CD14-positive monocyte (primary cell): ENCODE results near the gene TEX10. TPM values are rescaled to one million over a fixed set of nuclear protein-coding genes. Genes with fewer than 3 reads are reported as not detected.

Experiments used
- DNase-seq, 3 donors: peaks; one replicate each; pipeline ENCODE4 v3.0.0-alpha.2; 2011 to 2022
- H2AFZ ChIP-seq: 2 replicates; pipeline ENCODE4 v1.6.0; 2012; ENCODE audit warnings: mild to moderate bottlenecking, low read depth, low read length, inconsistent platforms; ENCODE audit not compliant: insufficient read depth, poor library complexity, severe bottlenecking
- H3K27ac ChIP-seq, 2 donors: 1 replicate in 1 of 2; 2 replicates in 1 of 2; pipeline ENCODE4 v1.5.1; 2012 to 2013; ENCODE audit warnings: low read length in 2 of 2, control low read depth in 1 of 2, inconsistent platforms in 1 of 2, low read depth in 1 of 2, mild to moderate bottlenecking in 1 of 2
- H3K27me3 ChIP-seq, 2 donors: one replicate each; pipeline versions ENCODE4 v1.6.0 to v1.6.1; 2011 to 2013; ENCODE audit warnings: low read length in 2 of 2; ENCODE audit not compliant: control insufficient read depth in 2 of 2, insufficient read depth in 2 of 2
- H3K36me3 ChIP-seq, 2 donors: replicated peaks in 1 of 2; 1 replicate in 1 of 2; 2 replicates in 1 of 2; pipeline versions ENCODE4 v1.5.1 to v1.6.1; 2012 to 2013; ENCODE audit warnings: low read length in 2 of 2, control low read depth in 1 of 2, inconsistent platforms in 1 of 2, mild to moderate bottlenecking in 1 of 2; ENCODE audit not compliant: insufficient read depth in 2 of 2, control insufficient read depth in 1 of 2
- H3K4me1 ChIP-seq, 2 donors: 1 replicate in 1 of 2; 2 replicates in 1 of 2; pipeline versions ENCODE4 v1.5.1 to v1.6.1; 2012 to 2013; ENCODE audit warnings: low read length in 2 of 2, control low read depth in 1 of 2, inconsistent platforms in 1 of 2, mild to moderate bottlenecking in 1 of 2, moderate library complexity in 1 of 2; ENCODE audit not compliant: insufficient read depth in 2 of 2, control insufficient read depth in 1 of 2
- H3K4me2 ChIP-seq: replicated peaks from 2 replicates; pipeline ENCODE3; 2012; ENCODE audit warnings: low read length, moderate library complexity, mild to moderate bottlenecking; ENCODE audit not compliant: poor library complexity, severe bottlenecking; ENCODE audit errors: extremely low read depth
- H3K4me3 ChIP-seq, 3 experiments: fragments of 200-600 bp in 1 of 3; sonication (generic) in 1 of 3; replicated peaks in 1 of 3; 1 replicate in 2 of 3; 2 replicates in 1 of 3; pipeline ENCODE4 v1.5.1; 2011 to 2013; ENCODE audit warnings: low read length in 3 of 3, mild to moderate bottlenecking in 3 of 3, control low read depth in 2 of 3, low read depth in 2 of 3, inconsistent platforms in 1 of 3, moderate library complexity in 1 of 3
- H3K79me2 ChIP-seq: 2 replicates; pipeline ENCODE4 v1.6.0; 2012; ENCODE audit warnings: mild to moderate bottlenecking, control low read depth, inconsistent platforms, low read length, moderate library complexity; ENCODE audit not compliant: insufficient read depth
- H3K9ac ChIP-seq: 2 replicates; pipeline ENCODE4 v1.6.0; 2017; ENCODE audit warnings: low read length, mild to moderate bottlenecking; ENCODE audit not compliant: insufficient read depth, poor library complexity, severe bottlenecking
- H3K9me3 ChIP-seq, 2 donors: replicated peaks in 1 of 2; 1 replicate in 1 of 2; 2 replicates in 1 of 2; pipeline versions ENCODE4 v1.5.1 to v1.6.1; 2012 to 2013; ENCODE audit warnings: low read length in 2 of 2, control low read depth in 1 of 2; ENCODE audit not compliant: control insufficient read depth in 1 of 2, insufficient read depth in 1 of 2
- H4K20me1 ChIP-seq: 2 replicates; pipeline ENCODE4 v1.6.0; 2012; ENCODE audit warnings: mild to moderate bottlenecking, low read length, control low read depth, moderate library complexity; ENCODE audit not compliant: insufficient read depth
- H3K27ac Mint-ChIP-seq, 7 donors: one replicate each; pipeline ENCODE4 v1.8.0; 2020; ENCODE audit warnings: mild to moderate bottlenecking in 7 of 7, mixed read lengths in 7 of 7, moderate library complexity in 6 of 7, inconsistent platforms in 2 of 7
- H3K27me3 Mint-ChIP-seq, 3 donors: one replicate each; pipeline ENCODE4 v1.8.0; 2021 to 2022; ENCODE audit warnings: low read depth in 3 of 3, mild to moderate bottlenecking in 3 of 3, mixed read lengths in 3 of 3, moderate library complexity in 3 of 3, inconsistent platforms in 1 of 3
- H3K36me3 Mint-ChIP-seq, 2 donors: one replicate each; pipeline ENCODE4 v1.8.0; 2020; ENCODE audit warnings: mixed read lengths in 2 of 2, inconsistent platforms in 1 of 2, mild to moderate bottlenecking in 1 of 2
- H3K4me1 Mint-ChIP-seq: one replicate; pipeline ENCODE4 v1.8.0; 2020; ENCODE audit warnings: mild to moderate bottlenecking, mixed read lengths
- H3K4me3 Mint-ChIP-seq, 2 donors: one replicate each; pipeline ENCODE4 v1.8.0; 2020; ENCODE audit warnings: mild to moderate bottlenecking in 2 of 2, mixed read lengths in 2 of 2, moderate library complexity in 1 of 2
- H3K9me3 Mint-ChIP-seq, 7 donors: one replicate each; pipeline ENCODE4 v1.8.0; 2020 to 2022; ENCODE audit warnings: mixed read lengths in 7 of 7, mild to moderate bottlenecking in 6 of 7, moderate library complexity in 6 of 7, inconsistent platforms in 2 of 7
- CTCF ChIP-seq: fragments of 200-600 bp; IDR thresholded peaks from one replicate; pipeline ENCODE4 v1.8.0; 2022; ENCODE audit warnings: antibody characterized with exemption, mild to moderate bottlenecking
- WGBS: methylation state at CpG from one replicate; pipeline ENCODE4 v1.1.5; 2013; ENCODE audit warnings: missing lambda C conversion rate; ENCODE audit not compliant: insufficient coverage; 5-methylcytosine and 5-hydroxymethylcytosine counted together
- intact Hi-C, 2 donors: fragments of 100-400 bp; cut with micrococcal nuclease; formaldehyde crosslinking; loops; one replicate each; pipeline versions ENCODE4 v1.15.0 to v1.15.1; 2023
- polyA plus RNA-seq, 3 donors: library from polyadenylated mRNA; depleted of rRNA in 1 of 3; unstranded in 2 of 3; stranded (reverse) in 1 of 3; fragments of 300-500 nt in 2 of 3; fragments of >200 nt in 1 of 3; fragmentation: Illumina TruSeq in 2 of 3; gene quantifications; 1 replicate in 2 of 3; 2 replicates in 1 of 3; pipeline ENCODE4 v1.2.3, GENCODE V29; 2012 to 2021

The TEX10 gene
- polyA plus RNA-seq, 3 donors = 3.8 to 6.4 (median 4.5) TPM

- Histone ChIP-seq H2AFZ (no peak overlapping the region), H3K4me1 (no peaks in the 10 kb centered on the region), H3K4me3 (no peak overlapping the region), H3K9ac (no peak overlapping the region), H3K27me3 (no peaks in the 10 kb centered on the region), H3K79me2 (no peaks in the 10 kb centered on the region), H4K20me1 (no peaks in the 10 kb centered on the region), H3K36me3 (peaks cover 21 to 94% of the 10 kb centered on the region in 2 donors), H3K4me2 (no peak overlapping the region), H3K9me3 (no peaks in the 10 kb centered on the region), H3K27ac (no peak overlapping the region)
- intact Hi-C loops = no loop called here
- H3K4me1 Mint-ChIP-seq = no peaks in the 10 kb centered on the region
- H3K27me3 Mint-ChIP-seq = no peaks in the 10 kb centered on the region
- WGBS = 66% methylated on average over 4 of the region's 6 CpGs
- H3K27ac Mint-ChIP-seq = no peak overlapping the region
- H3K9me3 Mint-ChIP-seq = peaks cover 0 to 4% (median 0%) of the 10 kb centered on the region in 7 donors
- no peak overlapping the region for H3K4me3 Mint-ChIP-seq
- no peak for DNase-seq
- peaks cover 57 to 92% of the 10 kb centered on the region in 2 donors for H3K36me3 Mint-ChIP-seq
- no peak for TF ChIP-seq CTCF
Measured at GRCh38 chr9:100294806-100295205, 57.9 kb downstream of the TEX10 start.

DNA sequence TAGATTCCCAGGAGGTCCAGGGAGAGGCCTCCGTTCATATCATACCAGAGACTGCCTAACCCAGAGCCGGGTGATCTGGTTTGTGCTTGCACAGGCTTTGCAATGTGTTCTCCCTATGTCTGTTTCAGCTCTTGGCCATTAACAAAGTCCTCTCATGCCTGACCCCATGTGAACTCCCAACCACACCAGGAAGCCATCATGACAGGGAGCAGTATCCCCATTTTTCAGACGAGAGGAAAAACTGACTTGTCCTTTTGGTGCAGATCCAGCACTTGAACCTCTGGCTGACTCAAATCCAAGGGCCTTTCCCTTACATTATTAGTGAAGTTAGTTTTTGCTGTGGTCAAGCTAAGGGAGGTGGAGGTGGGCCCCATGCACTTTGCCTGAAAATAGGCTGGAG is 58.4 kb downstream of the TEX10 start:
- H3K27ac Mint-ChIP-seq = peak overlapping the region in 2 of 7 donors; percentile 68 to 78
- no peak overlapping the region for H3K4me3 Mint-ChIP-seq
- Histone ChIP-seq H3K79me2 (no peaks in the 10 kb centered on the region), H3K9me3 (no peaks in the 10 kb centered on the region), H3K4me1 (no peaks in the 10 kb centered on the region), H3K27me3 (no peaks in the 10 kb centered on the region), H3K27ac (no peak overlapping the region), H3K36me3 (peaks cover 21 to 94% of the 10 kb centered on the region in 2 donors), H2AFZ (no peak overlapping the region), H3K4me2 (no peak overlapping the region), H3K4me3 (no peak overlapping the region), H4K20me1 (no peaks in the 10 kb centered on the region), H3K9ac (no peak overlapping the region)
- peaks cover 0 to 4% (median 0%) of the 10 kb centered on the region in 7 donors for H3K9me3 Mint-ChIP-seq
- H3K27me3 Mint-ChIP-seq = no peaks in the 10 kb centered on the region
- H3K4me1 Mint-ChIP-seq = no peaks in the 10 kb centered on the region
- intact Hi-C loops = no loop called here
- H3K36me3 Mint-ChIP-seq = peaks cover 54 to 92% of the 10 kb centered on the region in 2 donors
- no peak for TF ChIP-seq CTCF
- DNase-seq = no peak
- 95% methylated on average over 2 of the region's 3 CpGs for WGBS
